ENCODE results near the gene ST3GAL4. TPM values are rescaled to one million over a fixed set of nuclear protein-coding genes. Genes with fewer than 3 reads are reported as not detected.
A peak's percentile ranks its signal among the peaks of the same experiment; 100 is the strongest.

Gene ST3GAL4
- total RNA-seq, 4 donors from 2014 or later, result 42.1 to 56.2 (median 47.2) TPM

DNA sequence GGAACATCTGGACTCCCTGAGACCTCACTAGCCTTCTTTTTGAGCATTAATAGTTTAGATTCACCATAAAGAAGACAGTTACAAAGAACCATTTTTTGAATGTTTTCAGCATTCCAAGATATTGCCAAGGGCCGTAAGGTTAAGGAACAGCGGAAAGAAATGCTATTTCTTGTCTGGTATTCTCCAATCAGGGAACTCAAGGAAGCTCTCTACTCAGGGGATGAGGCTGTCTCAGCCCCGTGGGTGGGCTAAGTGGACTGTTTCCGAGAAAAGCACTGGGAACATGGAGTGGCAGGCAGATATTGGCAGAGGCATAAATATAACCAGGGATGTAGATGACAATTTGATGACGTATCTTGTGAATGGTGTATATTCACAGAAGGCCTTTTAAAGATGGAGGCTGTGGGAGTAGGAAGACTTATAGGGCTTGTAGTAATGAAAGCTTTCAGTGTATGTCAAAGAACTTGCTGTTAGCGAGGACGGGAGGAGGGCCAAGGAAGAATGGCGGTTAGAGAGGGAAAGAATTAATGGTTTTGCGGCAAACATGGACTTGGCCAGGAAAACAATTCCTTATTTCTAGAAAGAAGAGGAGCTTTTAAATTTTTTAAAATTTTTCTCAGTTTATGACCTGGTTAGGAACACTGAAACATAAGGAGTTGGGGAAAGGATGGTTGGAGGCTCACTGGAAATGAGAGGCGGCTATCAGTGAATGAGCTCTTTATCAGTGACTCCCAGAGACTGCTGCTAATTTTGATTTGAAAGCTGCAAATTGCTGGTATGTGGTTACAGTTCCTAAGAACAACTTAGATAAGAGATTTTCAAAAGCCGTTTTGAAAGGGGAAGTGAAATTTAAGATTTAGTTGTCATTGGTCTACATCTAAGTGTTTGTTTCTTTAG, 64.6 kb downstream of the ST3GAL4 start:
- Histone ChIP-seq H3K36me3 (peaks cover 0 to 7% of the 10 kb centered on the region in 2 donors), H3K9me3 (no peaks in the 10 kb centered on the region), H3K4me3 (no peak overlapping the region), H3K4me1 (peaks cover 9 to 41% (median 15%) of the 10 kb centered on the region in 3 donors), H3K27me3 (no peaks in the 10 kb centered on the region), H3K27ac (peak overlapping the region in 2 of 4 donors; percentile 48 to 55)
- no peak for ATAC-seq
- WGBS, 2 donors (ENCODE audit: low coverage in 1 of 2), result 61 to 67% methylated on average over 11 of the region's 11 CpGs
- TF ChIP-seq, protein P1, sequence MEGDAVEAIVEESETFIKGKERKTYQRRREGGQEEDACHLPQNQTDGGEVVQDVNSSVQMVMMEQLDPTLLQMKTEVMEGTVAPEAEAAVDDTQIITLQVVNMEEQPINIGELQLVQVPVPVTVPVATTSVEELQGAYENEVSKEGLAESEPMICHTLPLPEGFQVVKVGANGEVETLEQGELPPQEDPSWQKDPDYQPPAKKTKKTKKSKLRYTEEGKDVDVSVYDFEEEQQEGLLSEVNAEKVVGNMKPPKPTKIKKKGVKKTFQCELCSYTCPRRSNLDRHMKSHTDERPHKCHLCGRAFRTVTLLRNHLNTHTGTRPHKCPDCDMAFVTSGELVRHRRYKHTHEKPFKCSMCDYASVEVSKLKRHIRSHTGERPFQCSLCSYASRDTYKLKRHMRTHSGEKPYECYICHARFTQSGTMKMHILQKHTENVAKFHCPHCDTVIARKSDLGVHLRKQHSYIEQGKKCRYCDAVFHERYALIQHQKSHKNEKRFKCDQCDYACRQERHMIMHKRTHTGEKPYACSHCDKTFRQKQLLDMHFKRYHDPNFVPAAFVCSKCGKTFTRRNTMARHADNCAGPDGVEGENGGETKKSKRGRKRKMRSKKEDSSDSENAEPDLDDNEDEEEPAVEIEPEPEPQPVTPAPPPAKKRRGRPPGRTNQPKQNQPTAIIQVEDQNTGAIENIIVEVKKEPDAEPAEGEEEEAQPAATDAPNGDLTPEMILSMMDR (IDR thresholded peaks at IDR 0.05), result no peak
- no peak for TF ChIP-seq POLR2AphosphoS5 (IDR thresholded peaks at IDR 0.05)
- no peak for TF ChIP-seq POLR2A (IDR thresholded peaks at IDR 0.05)
- no peak for TF ChIP-seq EP300 (IDR thresholded peaks at IDR 0.05)

DNA sequence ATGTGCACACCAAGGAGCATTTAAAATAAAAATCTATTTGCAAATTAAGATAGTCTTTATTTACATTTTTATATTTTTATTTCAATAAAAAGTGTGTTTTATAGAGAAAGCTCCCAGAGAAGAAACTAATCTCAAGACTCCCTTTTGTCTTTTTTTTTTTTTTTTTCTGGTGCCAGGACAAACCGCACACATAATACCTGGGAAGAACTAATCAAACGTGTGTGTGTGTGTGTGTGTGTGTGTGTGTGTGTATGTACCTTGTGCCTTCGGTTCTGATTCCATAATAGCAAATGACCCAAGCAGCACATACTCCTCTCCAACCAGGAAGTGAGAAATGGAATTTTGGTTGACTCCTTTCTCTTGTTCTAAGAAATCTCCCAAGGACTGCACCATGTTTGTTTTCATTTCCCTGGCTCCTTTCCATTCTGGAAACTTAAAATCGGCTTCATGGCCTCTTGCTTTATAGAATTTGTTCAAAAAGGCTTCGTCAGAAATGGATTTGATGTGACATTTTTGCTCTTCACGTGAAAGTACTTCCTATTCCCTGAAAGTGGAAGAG, 65.3 kb downstream of the ST3GAL4 start:
- H3K27me3 ChIP-seq, result no peaks in the 10 kb centered on the region
- no peak for ATAC-seq
- H3K27ac ChIP-seq, result peak overlapping the region in 3 of 4 donors; percentile 18 to 55 (median 48)
- no peak overlapping the region for H3K4me3 ChIP-seq
- TF ChIP-seq EP300 (IDR thresholded peaks at IDR 0.05), result no peak
- TF ChIP-seq, protein P1 (IDR thresholded peaks at IDR 0.05), result no peak
- TF ChIP-seq POLR2AphosphoS5 (IDR thresholded peaks at IDR 0.05), result no peak
- TF ChIP-seq POLR2A (IDR thresholded peaks at IDR 0.05), result no peak
- no peaks in the 10 kb centered on the region for H3K9me3 ChIP-seq
- peaks cover 4 to 34% (median 9%) of the 10 kb centered on the region in 3 donors for H3K4me1 ChIP-seq
- H3K36me3 ChIP-seq, result peaks cover 0 to 7% of the 10 kb centered on the region in 2 donors
- 38 to 44% methylated on average over 2 to 6 of the region's 6 CpGs for WGBS, 2 donors (ENCODE audit: low coverage in 1 of 2)

DNA sequence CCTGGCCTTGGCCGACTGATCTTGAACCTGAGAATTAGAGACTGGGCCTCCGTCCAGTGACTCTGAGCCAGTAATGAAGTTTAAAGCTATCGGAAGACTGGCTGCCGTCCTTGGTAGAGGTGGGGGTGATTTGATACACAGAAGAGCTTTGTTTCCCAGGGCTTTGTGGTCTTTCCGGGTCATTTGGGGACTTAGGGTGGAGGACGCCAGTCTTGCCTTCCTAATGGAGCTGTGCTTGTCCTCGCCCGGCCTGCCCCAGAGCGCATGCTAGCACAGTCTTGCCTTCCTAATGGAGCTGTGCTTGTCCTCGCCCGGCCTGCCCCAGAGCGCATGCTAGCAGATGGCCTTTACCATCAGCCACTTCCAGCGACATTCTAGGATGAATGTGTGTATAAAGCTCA, 65.8 kb downstream of the ST3GAL4 start:
- Histone ChIP-seq H3K36me3 (peaks cover 0 to 7% of the 10 kb centered on the region in 2 donors), H3K27me3 (no peaks in the 10 kb centered on the region), H3K9me3 (no peaks in the 10 kb centered on the region), H3K27ac (peak overlapping the region in 3 of 4 donors; percentile 18 to 55 (median 48)), H3K4me1 (peaks cover 0 to 29% (median 4%) of the 10 kb centered on the region in 3 donors), H3K4me3 (no peak overlapping the region)
- ATAC-seq, result no peak
- no peak for TF ChIP-seq EP300 (IDR thresholded peaks at IDR 0.05)
- no peak for TF ChIP-seq POLR2A (IDR thresholded peaks at IDR 0.05)
- TF ChIP-seq, protein P1 (IDR thresholded peaks at IDR 0.05), result no peak
- no peak for TF ChIP-seq POLR2AphosphoS5 (IDR thresholded peaks at IDR 0.05)
- 66 to 100% methylated on average over 1 to 7 of the region's 13 CpGs for WGBS, 2 donors (ENCODE audit: low coverage in 1 of 2)

DNA sequence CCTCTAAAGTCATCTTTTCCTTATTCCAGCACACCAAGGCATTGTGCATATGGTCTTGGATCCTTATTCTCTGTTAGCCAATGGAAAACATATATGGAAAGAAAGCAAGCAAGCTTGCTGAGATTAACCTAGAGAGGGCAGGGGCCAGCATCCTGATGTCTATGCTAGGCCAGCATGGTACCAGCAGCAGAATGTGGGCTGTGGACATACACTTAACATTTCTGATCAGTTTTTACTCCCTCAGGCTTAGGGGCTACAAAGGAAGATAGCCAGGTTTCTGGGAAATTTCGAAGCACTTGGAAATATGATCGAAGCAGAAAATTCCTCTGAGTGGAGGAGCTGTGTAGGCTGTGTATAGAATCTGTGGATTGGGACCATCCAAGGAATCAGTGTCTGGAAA, 67.0 kb downstream of the ST3GAL4 start:
- H3K4me3 ChIP-seq, result no peak overlapping the region
- no peaks in the 10 kb centered on the region for H3K27me3 ChIP-seq
- ATAC-seq, result no peak
- H3K4me1 ChIP-seq, result peaks cover 0 to 27% (median 3%) of the 10 kb centered on the region in 3 donors
- H3K27ac ChIP-seq, result no peak overlapping the region
- WGBS, 2 donors (ENCODE audit: low coverage in 1 of 2), result 88 to 100% methylated on average over 1 to 2 of the region's 2 CpGs
- H3K36me3 ChIP-seq, result peaks cover 0 to 7% of the 10 kb centered on the region in 2 donors
- H3K9me3 ChIP-seq, result no peaks in the 10 kb centered on the region
- TF ChIP-seq, protein P1 (IDR thresholded peaks at IDR 0.05), result no peak
- TF ChIP-seq EP300 (IDR thresholded peaks at IDR 0.05) (no peak), POLR2AphosphoS5 (IDR thresholded peaks at IDR 0.05) (no peak), POLR2A (IDR thresholded peaks at IDR 0.05) (no peak)
